Activated CD8-positive, alpha-beta T cell treated with anti-CD3 and anti-CD28 coated beads for 36 hours (primary cell): Measurements from ENCODE around the gene PCGF3. TPM values are rescaled to one million over a fixed set of nuclear protein-coding genes. Genes with fewer than 3 reads are reported as not detected.

Experiments
- ATAC-seq: fragments of 200-7000 bp; cut with Tn5 transposase; one replicate; pipeline ENCODE4 v1.10.0; 2021; ENCODE audit warnings: mild to moderate bottlenecking, moderate library complexity
- CTCF ChIA-PET: fragments of 350-600 bp; sonication (Branson Sonifier 250); formaldehyde crosslinking; loops from one replicate; lab custom pipeline; 2021; ENCODE audit warnings: antibody characterized with exemption; lab: Charles Lee
- POLR2A ChIA-PET: fragments of 350-600 bp; sonication (Branson Sonifier 250); formaldehyde crosslinking; loops from one replicate; lab custom pipeline; 2021; ENCODE audit warnings: antibody characterized with exemption; lab: Charles Lee
- DNase-seq: peaks from one replicate; pipeline ENCODE4 v3.0.0-alpha.2; 2020
- H3K27ac Mint-ChIP-seq: one replicate; pipeline ENCODE4 v1.8.0; 2021; ENCODE audit warnings: mild to moderate bottlenecking, mixed read lengths
- H3K27me3 Mint-ChIP-seq: one replicate; pipeline ENCODE4 v1.8.0; 2021; ENCODE audit warnings: mixed read lengths
- H3K36me3 Mint-ChIP-seq: one replicate; pipeline ENCODE4 v1.8.0; 2021; ENCODE audit warnings: low read depth, mixed read lengths
- H3K4me1 Mint-ChIP-seq: one replicate; pipeline ENCODE4 v1.8.0; 2021; ENCODE audit warnings: low read depth, mixed read lengths
- H3K4me3 Mint-ChIP-seq: one replicate; pipeline ENCODE4 v1.8.0; 2021; ENCODE audit warnings: mild to moderate bottlenecking, moderate library complexity, mixed read lengths
- H3K9me3 Mint-ChIP-seq: one replicate; pipeline ENCODE4 v1.8.0; 2021; ENCODE audit warnings: mixed read lengths
- CTCF ChIP-seq: fragments of 200-600 bp; IDR thresholded peaks from one replicate; pipeline ENCODE4 v1.8.0; 2022; ENCODE audit warnings: antibody characterized with exemption, mild to moderate bottlenecking
- intact Hi-C: fragments of 100-400 bp; cut with micrococcal nuclease; formaldehyde crosslinking; loops from one replicate; pipeline ENCODE4 v1.10.0; 2022
- total RNA-seq, 2 experiments: library from RNA; stranded (reverse); gene quantifications; one replicate each; pipeline ENCODE4 v1.2.3, GENCODE V29; 2021

The PCGF3 gene
- total RNA-seq, 2 experiments from 2014 or later, result 23.9 to 25.6 TPM

- ChIA-PET CTCF (no interaction called here), POLR2A (no interaction called here)
- H3K9me3 Mint-ChIP-seq, result no peaks in the 10 kb centered on the region
- ATAC-seq (no peak), DNase-seq (no peak)
- H3K4me3 Mint-ChIP-seq, result no peak overlapping the region
- intact Hi-C loops, result no loop called here
- H3K27ac Mint-ChIP-seq, result no peak overlapping the region
- no peak for TF ChIP-seq CTCF
- H3K4me1 Mint-ChIP-seq, result no peaks in the 10 kb centered on the region
- H3K27me3 Mint-ChIP-seq, result no peaks in the 10 kb centered on the region
- H3K36me3 Mint-ChIP-seq, result peaks cover 4% of the 10 kb centered on the region
Measured at GRCh38 chr4:738781-739280, 33.2 kb downstream of the PCGF3 start.

- CTCF ChIA-PET, result interaction anchor here (4.1 kb wide), 1 partner anchor 247 kb away, joined by 44 read pairs; the partner anchor contains the start of gene IDUA
- peaks cover 4% of the 10 kb centered on the region for H3K36me3 Mint-ChIP-seq
Measured at GRCh38 chr4:739569-739968, 33.9 kb downstream of the PCGF3 start.

GRCh38 chr4:740011-740410, 34.4 kb downstream of the PCGF3 start:
- Mint-ChIP-seq H3K27me3 (no peaks in the 10 kb centered on the region), H3K4me1 (no peaks in the 10 kb centered on the region), H3K4me3 (no peak overlapping the region), H3K9me3 (no peaks in the 10 kb centered on the region), H3K36me3 (peaks cover 3% of the 10 kb centered on the region), H3K27ac (no peak overlapping the region)
- DNase-seq (no peak), ATAC-seq (no peak)
- ChIA-PET POLR2A (no interaction called here), CTCF (interaction anchor here (4.1 kb wide), 1 partner anchor 247 kb away, joined by 44 read pairs; the partner anchor contains the start of gene IDUA)
- intact Hi-C loops, result no loop called here
- TF ChIP-seq CTCF, result no peak

More at GRCh38 chr4:739569-739968, 33.9 kb downstream of the PCGF3 start:
- H3K4me1 Mint-ChIP-seq, result no peaks in the 10 kb centered on the region
- intact Hi-C loops, result no loop called here
- ATAC-seq (no peak), DNase-seq (no peak)
- POLR2A ChIA-PET, result no interaction called here
- H3K27ac Mint-ChIP-seq, result no peak overlapping the region
- no peaks in the 10 kb centered on the region for H3K9me3 Mint-ChIP-seq
- H3K27me3 Mint-ChIP-seq, result no peaks in the 10 kb centered on the region
- TF ChIP-seq CTCF, result no peak
- H3K4me3 Mint-ChIP-seq, result no peak overlapping the region

GRCh38 chr4:740656-741282, 35.1 kb downstream of the PCGF3 start:
- no peak for DNase-seq
- no peak for ATAC-seq

More at GRCh38 chr4:740656-741282, 35.1 kb downstream of the PCGF3 start:
- Mint-ChIP-seq H3K4me1 (no peaks in the 10 kb centered on the region), H3K36me3 (peaks cover 3% of the 10 kb centered on the region), H3K27ac (no peak overlapping the region), H3K9me3 (no peaks in the 10 kb centered on the region), H3K4me3 (no peak overlapping the region), H3K27me3 (no peaks in the 10 kb centered on the region)
- CTCF ChIA-PET, result interaction anchor here (0.6 to 4.1 kb wide), 8 partner anchors 13 to 246 kb away, joined by 3 to 44 read pairs (median 4); partner anchors contain the start of gene IDUA
- intact Hi-C loops, result no loop called here
- POLR2A ChIA-PET, result no interaction called here
- no peak for TF ChIP-seq CTCF
